Measurements from ENCODE around the gene UBE2G1. TPM values are rescaled to one million over a fixed set of nuclear protein-coding genes. Genes with fewer than 3 reads are reported as not detected.

Gene UBE2G1
- total and polyA plus RNA-seq, 4 donors = 19.9 to 25.3 (median 21.3) TPM

DNA sequence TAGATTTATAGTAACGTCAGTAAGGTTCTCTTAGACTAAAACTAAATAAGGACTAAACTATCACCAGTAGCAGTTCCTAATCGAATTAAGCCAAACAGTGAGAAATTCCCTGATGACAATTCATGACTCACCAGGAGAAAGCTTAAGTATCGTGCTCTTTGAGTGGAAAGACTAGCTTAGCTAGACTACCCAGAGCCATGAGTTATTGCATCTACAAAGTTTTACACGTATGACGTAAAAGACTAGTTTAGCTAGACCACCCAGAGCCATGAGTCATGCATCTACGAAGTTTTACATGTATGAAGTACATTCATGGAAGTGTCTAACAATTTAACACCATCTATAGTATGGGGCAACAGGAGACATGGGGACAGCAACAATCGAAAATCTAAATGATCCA is 36.6 kb downstream of the UBE2G1 start (continued):
- no peak for TF ChIP-seq GABPA (IDR thresholded peaks at IDR 0.05 in 1 of 2, conservative IDR thresholded peaks at IDR 0.05 in 1 of 2)

DNA sequence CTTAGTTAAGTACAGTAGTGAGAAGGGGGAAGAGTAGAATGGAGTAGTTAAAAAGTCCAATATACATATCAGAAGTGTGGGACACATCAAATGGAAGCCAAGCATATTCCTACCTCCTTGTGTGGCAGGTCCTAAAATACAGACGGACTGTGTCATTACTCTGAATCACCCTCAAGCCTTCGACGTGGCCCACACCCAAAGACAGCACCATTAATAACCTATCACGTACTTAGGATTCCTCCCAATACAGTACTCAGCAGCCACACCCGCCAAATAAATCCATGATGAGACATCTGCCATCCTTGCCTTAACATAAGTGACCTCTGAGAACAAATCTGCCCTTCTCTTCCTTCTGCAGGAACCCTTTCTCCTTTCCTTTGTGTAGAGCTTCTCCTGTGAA is 38.9 kb downstream of the UBE2G1 start:
- Histone ChIP-seq H3K4me3 (ENCODE audit: low read depth in 1 of 3, low read length in 3 of 3) (no peak overlapping the region), H3K36me3 (ENCODE audit: control insufficient read depth in 4 of 4, insufficient read depth in 3 of 4, low read depth in 1 of 4, low read length in 3 of 4) (no peaks in the 10 kb centered on the region), H3K4me1 (ENCODE audit: control insufficient read depth in 4 of 4, insufficient read depth in 4 of 4, low read length in 3 of 4) (peaks cover 0 to 1% (median 0%) of the 10 kb centered on the region in 4 donors), H3K9ac (ENCODE audit: low read depth in 1 of 2, low read length in 2 of 2) (no peak overlapping the region), H3K27ac (ENCODE audit: low read depth in 1 of 2, low read length in 2 of 2) (no peak overlapping the region), H3K9me3 (ENCODE audit: control insufficient read depth in 4 of 4, low read length in 3 of 4) (peaks cover 0 to 2% (median 0%) of the 10 kb centered on the region in 4 donors), H3K27me3 (ENCODE audit: control insufficient read depth in 4 of 4, insufficient read depth in 4 of 4, low read length in 3 of 4) (no peaks in the 10 kb centered on the region)
- DNase-seq (ENCODE audit: low spot score) = no peak
- TF ChIP-seq YY1 (IDR thresholded peaks at IDR 0.05) (no peak), MAX (IDR thresholded peaks at IDR 0.05) (no peak), RAD21 (IDR thresholded peaks at IDR 0.05) (no peak)
- TF ChIP-seq, protein P1, sequence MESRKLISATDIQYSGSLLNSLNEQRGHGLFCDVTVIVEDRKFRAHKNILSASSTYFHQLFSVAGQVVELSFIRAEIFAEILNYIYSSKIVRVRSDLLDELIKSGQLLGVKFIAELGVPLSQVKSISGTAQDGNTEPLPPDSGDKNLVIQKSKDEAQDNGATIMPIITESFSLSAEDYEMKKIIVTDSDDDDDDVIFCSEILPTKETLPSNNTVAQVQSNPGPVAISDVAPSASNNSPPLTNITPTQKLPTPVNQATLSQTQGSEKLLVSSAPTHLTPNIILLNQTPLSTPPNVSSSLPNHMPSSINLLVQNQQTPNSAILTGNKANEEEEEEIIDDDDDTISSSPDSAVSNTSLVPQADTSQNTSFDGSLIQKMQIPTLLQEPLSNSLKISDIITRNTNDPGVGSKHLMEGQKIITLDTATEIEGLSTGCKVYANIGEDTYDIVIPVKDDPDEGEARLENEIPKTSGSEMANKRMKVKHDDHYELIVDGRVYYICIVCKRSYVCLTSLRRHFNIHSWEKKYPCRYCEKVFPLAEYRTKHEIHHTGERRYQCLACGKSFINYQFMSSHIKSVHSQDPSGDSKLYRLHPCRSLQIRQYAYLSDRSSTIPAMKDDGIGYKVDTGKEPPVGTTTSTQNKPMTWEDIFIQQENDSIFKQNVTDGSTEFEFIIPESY (IDR thresholded peaks at IDR 0.05) = no peak
- 90% methylated on average over 5 of the region's 5 CpGs for WGBS

DNA sequence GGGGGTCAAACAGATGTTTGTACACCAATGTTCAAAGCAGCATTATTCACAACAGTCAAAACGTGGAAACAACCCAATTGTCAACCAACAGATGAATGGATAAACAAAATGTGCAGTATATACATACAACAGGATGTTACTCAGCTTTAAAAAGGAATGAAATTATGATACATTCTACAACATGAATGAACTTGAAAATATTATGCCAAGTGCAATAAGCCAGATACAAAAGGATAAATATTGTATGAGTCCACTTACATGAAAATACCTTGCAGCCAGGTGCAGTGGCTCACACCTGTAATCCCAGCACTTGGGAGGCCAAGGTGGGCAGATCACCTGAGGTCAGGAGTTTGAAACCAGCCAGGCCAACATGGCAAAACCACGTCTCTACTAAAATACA is 39.9 kb downstream of the UBE2G1 start:
- WGBS = 87% methylated on average over 2 of the region's 2 CpGs

DNA sequence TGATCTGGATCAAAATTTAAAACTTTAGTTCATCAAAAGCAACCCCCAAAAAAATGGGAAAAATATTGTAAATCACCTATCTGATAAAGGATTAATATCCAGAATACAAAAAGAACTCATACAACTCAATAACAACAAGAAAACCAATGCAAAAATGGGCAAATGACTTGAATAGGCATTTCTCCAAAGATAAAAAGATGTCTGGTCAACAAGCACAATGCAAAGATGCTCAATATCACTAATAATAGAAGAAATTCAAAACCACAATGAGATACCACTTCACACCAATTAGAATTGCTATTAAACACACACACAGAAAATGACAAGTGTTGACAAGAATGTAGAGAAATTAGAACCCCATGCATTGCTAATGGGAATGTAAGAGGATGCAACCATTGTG is 40.4 kb downstream of the UBE2G1 start:
- no peak overlapping the region for H3K27ac ChIP-seq (ENCODE audit: low read depth in 1 of 2, low read length in 2 of 2)

More for the DNA sequence above, 39.9 kb downstream of the UBE2G1 start:
- Histone ChIP-seq H3K27ac (ENCODE audit: low read depth in 1 of 2, low read length in 2 of 2) (no peak overlapping the region), H3K27me3 (ENCODE audit: control insufficient read depth in 4 of 4, insufficient read depth in 4 of 4, low read length in 3 of 4) (no peaks in the 10 kb centered on the region), H3K9me3 (ENCODE audit: control insufficient read depth in 4 of 4, low read length in 3 of 4) (peaks cover 0 to 2% (median 0%) of the 10 kb centered on the region in 4 donors), H3K4me1 (ENCODE audit: control insufficient read depth in 4 of 4, insufficient read depth in 4 of 4, low read length in 3 of 4) (peaks cover 0 to 1% (median 0%) of the 10 kb centered on the region in 4 donors), H3K4me3 (ENCODE audit: low read depth in 1 of 3, low read length in 3 of 3) (no peak overlapping the region), H3K9ac (ENCODE audit: low read depth in 1 of 2, low read length in 2 of 2) (no peak overlapping the region), H3K36me3 (ENCODE audit: control insufficient read depth in 4 of 4, insufficient read depth in 3 of 4, low read depth in 1 of 4, low read length in 3 of 4) (no peaks in the 10 kb centered on the region)
- no peak for TF ChIP-seq GABPA (IDR thresholded peaks at IDR 0.05 in 1 of 2, conservative IDR thresholded peaks at IDR 0.05 in 1 of 2)
- no peak for DNase-seq (ENCODE audit: low spot score)

More for the DNA sequence above, 40.4 kb downstream of the UBE2G1 start:
- no peak overlapping the region for H3K4me3 ChIP-seq (ENCODE audit: low read depth in 1 of 3, low read length in 3 of 3)
- TF ChIP-seq, protein P2, sequence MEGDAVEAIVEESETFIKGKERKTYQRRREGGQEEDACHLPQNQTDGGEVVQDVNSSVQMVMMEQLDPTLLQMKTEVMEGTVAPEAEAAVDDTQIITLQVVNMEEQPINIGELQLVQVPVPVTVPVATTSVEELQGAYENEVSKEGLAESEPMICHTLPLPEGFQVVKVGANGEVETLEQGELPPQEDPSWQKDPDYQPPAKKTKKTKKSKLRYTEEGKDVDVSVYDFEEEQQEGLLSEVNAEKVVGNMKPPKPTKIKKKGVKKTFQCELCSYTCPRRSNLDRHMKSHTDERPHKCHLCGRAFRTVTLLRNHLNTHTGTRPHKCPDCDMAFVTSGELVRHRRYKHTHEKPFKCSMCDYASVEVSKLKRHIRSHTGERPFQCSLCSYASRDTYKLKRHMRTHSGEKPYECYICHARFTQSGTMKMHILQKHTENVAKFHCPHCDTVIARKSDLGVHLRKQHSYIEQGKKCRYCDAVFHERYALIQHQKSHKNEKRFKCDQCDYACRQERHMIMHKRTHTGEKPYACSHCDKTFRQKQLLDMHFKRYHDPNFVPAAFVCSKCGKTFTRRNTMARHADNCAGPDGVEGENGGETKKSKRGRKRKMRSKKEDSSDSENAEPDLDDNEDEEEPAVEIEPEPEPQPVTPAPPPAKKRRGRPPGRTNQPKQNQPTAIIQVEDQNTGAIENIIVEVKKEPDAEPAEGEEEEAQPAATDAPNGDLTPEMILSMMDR (IDR thresholded peaks at IDR 0.05; ENCODE audit: low read depth, low read length, missing input control) = no peak
- TF ChIP-seq NR2F2 (IDR thresholded peaks at IDR 0.05) (no peak), TAF1 (conservative IDR thresholded peaks at IDR 0.05) (no peak), HNF4G (IDR thresholded peaks at IDR 0.05) (no peak), GABPA (IDR thresholded peaks at IDR 0.05 in 1 of 2, conservative IDR thresholded peaks at IDR 0.05 in 1 of 2) (no peak)
- peaks cover 0 to 2% (median 0%) of the 10 kb centered on the region in 4 donors for H3K9me3 ChIP-seq (ENCODE audit: control insufficient read depth in 4 of 4, low read length in 3 of 4)
- no peaks in the 10 kb centered on the region for H3K27me3 ChIP-seq (ENCODE audit: control insufficient read depth in 4 of 4, insufficient read depth in 4 of 4, low read length in 3 of 4)
- no peak overlapping the region for H3K9ac ChIP-seq (ENCODE audit: low read depth in 1 of 2, low read length in 2 of 2)
- H3K4me1 ChIP-seq (ENCODE audit: control insufficient read depth in 4 of 4, insufficient read depth in 4 of 4, low read length in 3 of 4) = peaks cover 0 to 1% (median 0%) of the 10 kb centered on the region in 4 donors
- no peaks in the 10 kb centered on the region for H3K36me3 ChIP-seq (ENCODE audit: control insufficient read depth in 4 of 4, insufficient read depth in 3 of 4, low read depth in 1 of 4, low read length in 3 of 4)
- DNase-seq (ENCODE audit: low spot score) = no peak

Measured in liver (tissue), 9 donors.